Uterus (tissue), 2 donors: Measurements from ENCODE around the gene PHLPP1.

Experiments used
- POLR2A ChIP-seq, 2 donors: fragments of 450-650 bp; IDR thresholded peaks; one replicate each; pipeline ENCODE4 v1.6.1; 2016; ENCODE audit warnings: antibody characterized with exemption in 2 of 2, mild to moderate bottlenecking in 1 of 2, moderate library complexity in 1 of 2
- TF ChIP-seq, protein P1 (sequence below), 4 experiments: fragments of 200-600 bp in 2 of 4; fragments of 450-650 bp in 2 of 4; sonication (generic) in 2 of 4; IDR thresholded peaks; one replicate each; pipeline ENCODE4 v1.5.1; 2016 to 2019; ENCODE audit warnings: antibody characterized with exemption in 4 of 4, mild to moderate bottlenecking in 2 of 4, moderate library complexity in 1 of 4

DNA sequence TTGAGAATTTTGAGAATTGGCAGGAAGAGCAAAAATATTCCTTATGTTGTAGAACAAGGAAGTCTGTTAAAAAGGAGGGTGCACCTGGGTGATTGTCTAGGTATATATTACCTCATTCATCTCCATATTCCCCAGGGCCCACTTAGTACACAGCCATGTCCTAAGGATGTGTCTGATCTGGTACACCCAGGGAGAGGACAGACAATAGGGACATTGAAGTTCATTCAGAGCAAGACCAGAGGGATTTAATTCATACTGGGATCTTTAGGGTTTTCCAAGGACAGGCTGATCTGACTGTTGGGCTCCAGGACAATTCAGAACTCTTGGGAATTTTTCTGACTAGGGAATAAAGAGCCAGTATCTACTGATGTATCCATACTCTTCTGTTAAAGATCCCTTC, 112.1 kb downstream of the PHLPP1 start:
- TF ChIP-seq, protein P1, sequence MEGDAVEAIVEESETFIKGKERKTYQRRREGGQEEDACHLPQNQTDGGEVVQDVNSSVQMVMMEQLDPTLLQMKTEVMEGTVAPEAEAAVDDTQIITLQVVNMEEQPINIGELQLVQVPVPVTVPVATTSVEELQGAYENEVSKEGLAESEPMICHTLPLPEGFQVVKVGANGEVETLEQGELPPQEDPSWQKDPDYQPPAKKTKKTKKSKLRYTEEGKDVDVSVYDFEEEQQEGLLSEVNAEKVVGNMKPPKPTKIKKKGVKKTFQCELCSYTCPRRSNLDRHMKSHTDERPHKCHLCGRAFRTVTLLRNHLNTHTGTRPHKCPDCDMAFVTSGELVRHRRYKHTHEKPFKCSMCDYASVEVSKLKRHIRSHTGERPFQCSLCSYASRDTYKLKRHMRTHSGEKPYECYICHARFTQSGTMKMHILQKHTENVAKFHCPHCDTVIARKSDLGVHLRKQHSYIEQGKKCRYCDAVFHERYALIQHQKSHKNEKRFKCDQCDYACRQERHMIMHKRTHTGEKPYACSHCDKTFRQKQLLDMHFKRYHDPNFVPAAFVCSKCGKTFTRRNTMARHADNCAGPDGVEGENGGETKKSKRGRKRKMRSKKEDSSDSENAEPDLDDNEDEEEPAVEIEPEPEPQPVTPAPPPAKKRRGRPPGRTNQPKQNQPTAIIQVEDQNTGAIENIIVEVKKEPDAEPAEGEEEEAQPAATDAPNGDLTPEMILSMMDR (IDR thresholded peaks at IDR 0.05): no peak
- TF ChIP-seq POLR2A (IDR thresholded peaks at IDR 0.05): no peak
